GM19099 (cell line): ENCODE data around the gene TC2N.

ENCODE experiments used
- POLR2A ChIP-seq: IDR thresholded peaks from 3 replicates; pipeline ENCODE4 v1.6.1; 2011; ENCODE audit warnings: low read depth; ENCODE audit not compliant: insufficient read length; ENCODE audit errors: extremely low read depth

TC2N gene

DNA sequence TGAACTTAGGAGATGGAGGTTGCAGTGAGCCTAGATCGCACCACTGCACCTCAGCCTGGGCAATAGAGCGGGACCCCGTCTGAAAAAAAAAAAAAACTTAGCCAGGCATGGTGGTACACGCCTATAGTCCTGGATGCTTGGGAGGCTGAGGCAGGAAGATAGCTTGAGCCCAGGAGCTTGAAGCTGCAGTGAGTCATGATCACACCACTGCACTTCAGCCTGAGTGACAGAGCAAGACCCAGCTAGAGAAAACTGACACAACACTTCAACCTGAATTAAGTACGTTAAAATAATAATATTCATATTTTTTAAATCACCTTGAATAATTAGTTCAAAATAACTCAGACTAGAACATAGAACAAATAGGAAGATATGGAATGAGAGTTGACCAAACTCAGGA lies 129.7 kb downstream of the TC2N start:
- no peak for TF ChIP-seq POLR2A

DNA sequence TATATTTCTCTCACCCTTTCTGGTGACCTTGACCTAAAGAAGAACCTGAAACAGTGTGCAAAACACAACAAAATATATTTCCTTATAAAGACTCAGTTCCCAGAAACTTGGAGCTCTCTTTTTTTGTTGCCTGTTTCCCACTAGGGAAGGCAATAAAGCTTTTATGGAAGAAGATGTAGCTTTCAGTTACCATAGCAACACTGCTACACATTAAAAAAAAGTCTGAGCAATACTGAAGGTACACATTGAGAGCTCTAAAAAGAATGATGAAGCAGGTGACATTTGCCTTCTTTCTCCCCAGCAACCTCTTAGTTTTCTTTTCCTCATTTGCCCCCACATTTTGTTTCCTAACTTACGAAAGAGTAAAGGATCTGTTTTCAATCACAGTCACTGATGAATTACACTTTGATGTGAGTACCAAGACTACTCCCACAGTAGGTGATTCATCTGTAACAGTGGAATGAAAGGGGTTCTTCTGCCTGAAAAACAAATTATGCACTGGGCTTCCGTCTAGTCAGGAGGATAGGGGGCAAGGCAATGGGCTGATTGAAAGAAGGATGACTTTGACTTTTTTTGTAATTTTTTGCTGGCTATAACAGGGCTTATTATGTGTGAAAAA lies 134.4 kb downstream of the TC2N start:
- no peak for TF ChIP-seq POLR2A

DNA sequence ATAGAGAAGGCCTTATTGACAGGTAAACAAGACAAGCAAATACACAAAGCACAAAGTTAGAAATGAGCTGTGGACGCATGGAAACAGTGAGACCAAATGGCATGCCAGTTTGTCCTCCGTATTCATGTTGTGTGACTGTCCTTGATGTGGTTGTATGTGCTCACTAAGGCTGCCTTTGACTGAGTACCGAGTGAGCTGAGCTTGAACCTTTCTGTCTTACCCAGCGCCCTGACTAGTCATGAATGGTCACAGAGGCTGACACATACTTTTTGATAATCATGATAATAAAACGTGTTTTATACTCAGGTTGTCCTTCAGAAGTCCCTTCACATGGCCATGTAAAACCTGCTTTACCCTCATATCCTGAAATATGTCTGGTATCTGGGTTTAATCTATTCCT lies 134.9 kb downstream of the TC2N start:
- TF ChIP-seq POLR2A: no peak

- TF ChIP-seq POLR2A: no peak
Observed at GRCh38 chr14:91731986-91732385, 135.3 kb downstream of the TC2N start, which contains the start of gene CATSPERB. Gene CATSPERB (minus strand): TSS chr14:91732086. CDS start chr14:91729479, 2,607 bp downstream.

DNA sequence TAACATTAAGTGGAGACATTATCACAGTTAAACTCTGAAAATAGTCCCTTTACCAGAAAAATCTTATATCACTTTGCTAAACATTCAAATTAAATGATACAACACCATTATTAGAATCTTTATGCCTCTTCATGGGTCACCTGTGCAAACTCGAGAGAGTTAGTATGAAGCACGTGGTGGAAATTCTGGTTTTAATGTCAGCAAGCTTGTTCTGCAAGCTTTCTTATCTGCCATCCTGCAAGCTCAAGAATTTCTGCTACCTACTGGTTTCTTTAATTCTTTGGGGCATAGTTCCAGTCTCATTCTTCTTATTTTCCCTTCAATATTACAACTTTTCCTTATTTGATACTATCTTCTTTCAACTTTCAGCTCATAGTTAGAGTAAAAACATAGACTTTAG lies 136.3 kb downstream of the TC2N start:
- no peak for TF ChIP-seq POLR2A

- no peak for TF ChIP-seq POLR2A
Observed at GRCh38 chr14:91729756-91730155, 137.6 kb downstream of the TC2N start.
